GM12892 (cell line): ENCODE measurements around the gene NPC1L1.

Source experiments
- POLR2A ChIP-seq: IDR thresholded peaks from 2 replicates; pipeline ENCODE4 v1.6.1; 2011; ENCODE audit warnings: low read depth, low read length, control low read depth
- POLR2AphosphoS5 ChIP-seq: IDR thresholded peaks from 2 replicates; pipeline ENCODE4 v1.6.1; 2011; ENCODE audit warnings: low read depth, low read length, control low read depth
- TAF1 ChIP-seq: IDR thresholded peaks from 2 replicates; pipeline ENCODE4 v1.6.1; 2011; ENCODE audit warnings: low read depth, mild to moderate bottlenecking, control low read depth, low read length, borderline replicate concordance

DNA sequence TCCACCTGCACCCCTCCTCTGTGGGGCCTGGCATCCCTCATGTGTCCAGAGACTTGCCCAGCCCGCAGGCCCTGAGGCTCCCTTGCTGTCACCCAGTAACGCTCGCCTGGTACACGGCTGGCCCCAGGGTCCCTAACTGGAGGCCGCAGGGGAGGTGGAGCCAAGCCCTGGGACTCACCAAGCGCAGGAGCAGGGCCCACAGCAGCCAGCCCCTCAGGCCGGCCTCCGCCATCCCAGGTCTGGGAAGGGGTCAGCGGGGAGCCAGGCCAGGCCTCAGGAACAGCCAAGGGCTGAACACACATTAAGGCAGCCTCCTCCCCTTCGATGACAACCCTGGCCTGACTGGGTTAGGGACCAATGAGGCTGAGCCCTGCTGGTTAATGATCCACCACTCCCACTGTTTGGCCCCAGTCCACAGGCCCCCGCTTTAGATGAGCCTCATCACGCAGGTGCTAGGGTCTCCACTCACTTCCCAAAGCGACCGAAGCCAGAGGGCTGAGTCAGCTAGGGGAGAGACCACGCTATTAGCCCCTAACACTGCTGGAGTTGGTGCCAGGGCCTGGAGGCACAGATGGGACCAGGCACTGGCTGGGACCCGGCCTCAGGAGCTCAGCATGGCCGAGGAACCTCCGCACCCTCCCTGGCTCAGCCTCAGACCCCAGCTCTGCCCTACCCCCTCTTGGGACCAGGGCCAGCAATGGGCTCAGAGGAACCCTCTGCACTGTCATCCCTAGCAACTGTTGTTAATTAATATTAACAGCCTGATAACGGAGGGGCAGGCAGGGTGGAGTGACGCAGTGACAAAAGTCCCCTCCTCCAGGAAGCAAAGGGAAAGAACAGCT lies at the start of gene NPC1L1:
- TF ChIP-seq POLR2AphosphoS5 (no peak), POLR2A (no peak), TAF1 (no peak)
